Measurements from ENCODE around the gene TMTC2. TPM values are rescaled to one million over a fixed set of nuclear protein-coding genes. Genes with fewer than 3 reads are reported as not detected.

TMTC2 gene
- total RNA-seq, 1 donor from 2014 or later, result 12.3 TPM

DNA sequence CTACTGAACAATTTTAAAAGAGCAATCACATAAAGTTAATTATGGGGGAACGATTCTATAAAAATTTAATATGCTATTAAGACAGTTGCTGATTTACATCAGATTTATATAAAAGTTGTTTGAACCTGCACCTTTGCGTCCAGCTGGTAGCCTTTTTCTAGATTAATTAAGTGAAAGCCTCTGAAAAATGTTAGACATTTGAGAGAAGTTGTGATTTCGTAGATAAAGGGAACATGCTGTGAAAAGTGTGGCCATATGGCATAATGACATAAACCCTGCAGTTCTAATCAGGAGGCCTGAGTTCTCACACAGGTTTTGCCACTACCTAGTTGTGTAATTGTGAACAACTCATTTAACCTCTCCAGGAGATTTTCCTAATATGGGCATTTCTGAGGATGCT, 187.2 kb downstream of the TMTC2 start:
- Mint-ChIP-seq H3K4me3 (no peak overlapping the region), H3K27ac (ENCODE audit: unreplicated experiment) (no peak overlapping the region), H3K36me3 (ENCODE audit: low read depth) (no peaks in the 10 kb centered on the region), H3K9me3 (no peaks in the 10 kb centered on the region), H3K4me1 (peaks cover 48% of the 10 kb centered on the region), H3K27me3 (ENCODE audit: low read depth) (no peaks in the 10 kb centered on the region)
- no peak for DNase-seq (ENCODE audit: low read depth, low spot score)
- TF ChIP-seq, protein P1, sequence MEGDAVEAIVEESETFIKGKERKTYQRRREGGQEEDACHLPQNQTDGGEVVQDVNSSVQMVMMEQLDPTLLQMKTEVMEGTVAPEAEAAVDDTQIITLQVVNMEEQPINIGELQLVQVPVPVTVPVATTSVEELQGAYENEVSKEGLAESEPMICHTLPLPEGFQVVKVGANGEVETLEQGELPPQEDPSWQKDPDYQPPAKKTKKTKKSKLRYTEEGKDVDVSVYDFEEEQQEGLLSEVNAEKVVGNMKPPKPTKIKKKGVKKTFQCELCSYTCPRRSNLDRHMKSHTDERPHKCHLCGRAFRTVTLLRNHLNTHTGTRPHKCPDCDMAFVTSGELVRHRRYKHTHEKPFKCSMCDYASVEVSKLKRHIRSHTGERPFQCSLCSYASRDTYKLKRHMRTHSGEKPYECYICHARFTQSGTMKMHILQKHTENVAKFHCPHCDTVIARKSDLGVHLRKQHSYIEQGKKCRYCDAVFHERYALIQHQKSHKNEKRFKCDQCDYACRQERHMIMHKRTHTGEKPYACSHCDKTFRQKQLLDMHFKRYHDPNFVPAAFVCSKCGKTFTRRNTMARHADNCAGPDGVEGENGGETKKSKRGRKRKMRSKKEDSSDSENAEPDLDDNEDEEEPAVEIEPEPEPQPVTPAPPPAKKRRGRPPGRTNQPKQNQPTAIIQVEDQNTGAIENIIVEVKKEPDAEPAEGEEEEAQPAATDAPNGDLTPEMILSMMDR (conservative IDR thresholded peaks at IDR 0.05), result no peak

- no peak overlapping the region for H3K27ac Mint-ChIP-seq (ENCODE audit: unreplicated experiment)
- H3K27me3 Mint-ChIP-seq (ENCODE audit: low read depth), result no peaks in the 10 kb centered on the region
- H3K4me3 Mint-ChIP-seq, result no peak overlapping the region
- no peak for DNase-seq (ENCODE audit: low read depth, low spot score)
- TF ChIP-seq, protein P1 (conservative IDR thresholded peaks at IDR 0.05), result no peak
- no peaks in the 10 kb centered on the region for H3K9me3 Mint-ChIP-seq
- H3K4me1 Mint-ChIP-seq, result peaks cover 46% of the 10 kb centered on the region
- no peaks in the 10 kb centered on the region for H3K36me3 Mint-ChIP-seq (ENCODE audit: low read depth)
Observed at GRCh38 chr12:82874945-82875344, 188.2 kb downstream of the TMTC2 start.

GRCh38 chr12:82876075-82876474, 189.4 kb downstream of the TMTC2 start:
- Mint-ChIP-seq H3K36me3 (ENCODE audit: low read depth) (no peaks in the 10 kb centered on the region), H3K9me3 (no peaks in the 10 kb centered on the region), H3K4me3 (no peak overlapping the region), H3K27me3 (ENCODE audit: low read depth) (no peaks in the 10 kb centered on the region), H3K4me1 (peaks cover 40% of the 10 kb centered on the region), H3K27ac (ENCODE audit: unreplicated experiment) (no peak overlapping the region)
- TF ChIP-seq, protein P1 (conservative IDR thresholded peaks at IDR 0.05), result no peak
- no peak for DNase-seq (ENCODE audit: low read depth, low spot score)

DNA sequence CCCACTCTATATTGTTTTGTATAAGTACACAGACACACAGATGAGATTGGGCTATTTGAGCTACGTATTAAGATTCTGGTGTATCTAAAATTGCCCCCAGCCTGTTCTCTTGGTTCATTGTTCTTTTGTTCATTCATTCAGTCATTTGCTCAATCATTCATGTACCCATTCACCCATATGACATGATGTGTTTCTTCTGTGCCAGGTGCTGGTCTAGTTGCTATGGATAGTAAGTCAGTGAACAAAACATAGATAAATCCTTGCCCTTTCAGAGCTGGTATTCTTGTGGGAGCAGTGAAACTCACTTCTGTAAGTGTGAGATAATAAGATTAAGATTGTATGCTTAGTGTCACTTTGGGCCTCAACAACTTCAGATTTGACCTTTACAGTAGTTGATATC, 191.3 kb downstream of the TMTC2 start:
- Mint-ChIP-seq H3K36me3 (ENCODE audit: low read depth) (no peaks in the 10 kb centered on the region), H3K4me1 (peaks cover 31% of the 10 kb centered on the region), H3K4me3 (no peak overlapping the region), H3K9me3 (no peaks in the 10 kb centered on the region), H3K27me3 (ENCODE audit: low read depth) (no peaks in the 10 kb centered on the region), H3K27ac (ENCODE audit: unreplicated experiment) (no peak overlapping the region)
- DNase-seq (ENCODE audit: low read depth, low spot score), result no peak
- TF ChIP-seq, protein P1 (conservative IDR thresholded peaks at IDR 0.05), result no peak

GRCh38 chr12:82880442-82880901, 193.8 kb downstream of the TMTC2 start:
- peaks cover 35% of the 10 kb centered on the region for H3K4me1 Mint-ChIP-seq
- H3K4me3 Mint-ChIP-seq, result no peak overlapping the region
- no peaks in the 10 kb centered on the region for H3K27me3 Mint-ChIP-seq (ENCODE audit: low read depth)
- DNase-seq (ENCODE audit: low read depth, low spot score), result no peak
- H3K36me3 Mint-ChIP-seq (ENCODE audit: low read depth), result no peaks in the 10 kb centered on the region
- peak overlapping the region; percentile 92 for H3K27ac Mint-ChIP-seq (ENCODE audit: unreplicated experiment)
- TF ChIP-seq, protein P1 (conservative IDR thresholded peaks at IDR 0.05), result no peak
- H3K9me3 Mint-ChIP-seq, result no peaks in the 10 kb centered on the region

Data from neural crest cell (in vitro differentiated cells).